ENCODE measurements around the gene MAP4.
A peak's percentile ranks its signal among the peaks of the same experiment; 100 is the strongest.
"Not testable (repeated sequence)": the region's sequence is repeated elsewhere in the genome, so short reads cannot be mapped to it uniquely, and the experiment has no call there.

The MAP4 gene, protein sequence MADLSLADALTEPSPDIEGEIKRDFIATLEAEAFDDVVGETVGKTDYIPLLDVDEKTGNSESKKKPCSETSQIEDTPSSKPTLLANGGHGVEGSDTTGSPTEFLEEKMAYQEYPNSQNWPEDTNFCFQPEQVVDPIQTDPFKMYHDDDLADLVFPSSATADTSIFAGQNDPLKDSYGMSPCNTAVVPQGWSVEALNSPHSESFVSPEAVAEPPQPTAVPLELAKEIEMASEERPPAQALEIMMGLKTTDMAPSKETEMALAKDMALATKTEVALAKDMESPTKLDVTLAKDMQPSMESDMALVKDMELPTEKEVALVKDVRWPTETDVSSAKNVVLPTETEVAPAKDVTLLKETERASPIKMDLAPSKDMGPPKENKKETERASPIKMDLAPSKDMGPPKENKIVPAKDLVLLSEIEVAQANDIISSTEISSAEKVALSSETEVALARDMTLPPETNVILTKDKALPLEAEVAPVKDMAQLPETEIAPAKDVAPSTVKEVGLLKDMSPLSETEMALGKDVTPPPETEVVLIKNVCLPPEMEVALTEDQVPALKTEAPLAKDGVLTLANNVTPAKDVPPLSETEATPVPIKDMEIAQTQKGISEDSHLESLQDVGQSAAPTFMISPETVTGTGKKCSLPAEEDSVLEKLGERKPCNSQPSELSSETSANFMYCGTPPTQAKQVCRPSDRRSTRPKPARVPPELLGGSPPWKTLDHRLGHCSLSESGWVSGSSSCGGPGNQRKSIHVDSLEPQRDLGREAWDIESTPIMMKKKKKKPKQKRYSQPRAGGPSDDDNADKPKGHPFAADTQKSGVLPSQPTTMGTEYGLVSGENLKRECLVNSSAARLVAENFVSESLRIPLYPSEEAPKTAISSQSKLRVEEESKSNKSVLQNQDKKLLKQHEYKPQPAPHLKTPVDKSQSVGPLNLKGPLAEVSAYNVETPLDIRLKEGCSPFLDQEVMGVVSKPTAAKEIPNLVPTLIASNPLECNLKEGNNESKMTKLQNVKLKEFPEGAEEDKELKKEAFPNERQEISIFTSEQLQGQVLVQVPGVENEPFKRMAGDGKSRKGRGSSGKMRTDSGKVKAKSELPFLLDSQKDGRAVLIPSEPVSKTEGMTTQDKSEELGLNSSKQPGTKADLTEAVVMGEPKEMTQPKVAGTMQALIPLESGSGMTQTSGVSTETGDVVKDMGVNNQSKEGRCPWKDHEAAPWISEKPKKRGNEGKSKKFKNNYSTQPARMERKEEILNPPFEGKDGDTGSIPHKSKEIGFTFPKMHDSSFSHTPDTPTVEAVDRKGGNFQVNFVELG (N-terminal part only)

DNA sequence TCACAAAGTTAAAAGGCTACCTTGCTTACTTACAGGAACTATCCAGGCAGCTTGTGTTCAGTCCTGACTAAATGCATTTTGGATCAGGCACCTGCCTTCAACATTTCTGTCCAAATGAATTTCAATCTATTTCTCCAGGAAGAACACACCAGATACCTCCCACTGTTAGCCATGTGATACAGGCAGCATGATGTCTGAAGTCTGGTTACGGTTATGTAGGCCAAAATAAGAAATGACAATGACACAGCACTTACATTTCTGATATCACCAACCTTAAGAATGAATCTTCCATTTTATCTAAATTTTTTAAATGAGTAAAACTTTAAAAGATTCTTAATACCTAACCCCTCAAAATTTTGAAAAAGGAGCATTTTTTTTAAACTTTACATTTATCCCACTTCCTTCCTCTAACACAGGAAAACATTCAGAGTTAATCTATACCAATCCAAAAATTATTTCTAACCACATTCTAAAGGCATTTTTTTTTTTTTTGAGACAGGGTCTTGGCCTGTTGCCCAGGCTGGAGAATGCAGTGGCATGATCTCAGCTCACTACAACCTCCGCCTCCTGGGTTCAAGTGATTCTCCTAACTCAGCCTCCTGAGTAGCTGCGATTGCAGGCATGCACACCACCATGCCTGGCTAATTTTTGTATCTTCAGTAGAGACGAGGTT is at the start of gene MAP4:
MAP4 (minus strand) TSS at position 116 of the 673 bp plus-strand sequence. CDS start 17,556 bp downstream, outside the sequence.
- peak; percentile 37 to 74 for DNase-seq

DNA sequence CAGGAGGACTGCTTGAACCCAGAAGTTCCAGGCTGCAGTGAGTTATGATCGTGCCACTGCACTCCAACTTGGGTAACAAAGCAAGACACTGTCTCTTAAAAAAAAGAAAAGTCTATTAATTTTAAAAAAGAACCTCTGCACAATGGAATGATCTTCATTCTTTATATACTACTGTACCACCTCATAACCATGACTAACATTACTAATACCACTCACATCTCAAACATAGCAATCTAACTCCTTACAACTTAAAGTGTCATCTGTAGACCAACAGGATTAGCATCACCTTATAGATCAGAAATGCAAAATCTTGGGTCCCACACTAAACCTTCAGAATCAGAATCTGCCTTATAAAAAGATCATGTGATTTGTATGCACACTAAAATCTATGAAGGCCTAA is 48.8 kb upstream of the MAP4 start:
- no peak for DNase-seq

DNA sequence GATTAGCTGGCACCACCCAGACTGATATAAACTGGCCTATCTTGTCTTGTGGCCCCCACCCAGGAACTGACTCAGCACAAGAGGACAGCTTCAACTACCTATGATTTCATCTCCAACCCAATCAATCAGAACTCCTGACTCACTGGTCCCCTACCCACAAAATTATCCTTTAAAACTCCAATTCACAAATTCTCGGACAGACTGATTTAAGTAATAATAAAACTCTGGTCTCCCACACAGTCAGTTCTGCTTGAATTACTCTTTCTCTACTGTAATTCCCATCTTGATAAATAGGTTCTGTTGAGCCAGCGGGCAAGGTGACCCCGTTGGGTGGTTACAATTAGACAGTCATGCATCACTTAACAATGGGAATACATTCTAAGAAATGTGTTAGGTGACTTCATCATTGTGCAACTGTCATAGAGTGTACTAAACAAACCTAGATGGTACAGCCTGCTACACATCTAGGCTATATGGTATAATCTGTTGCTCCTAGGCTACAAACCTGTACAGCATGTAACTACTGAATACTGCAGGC is 48.1 kb upstream of the MAP4 start:
- no peak for DNase-seq

DNA sequence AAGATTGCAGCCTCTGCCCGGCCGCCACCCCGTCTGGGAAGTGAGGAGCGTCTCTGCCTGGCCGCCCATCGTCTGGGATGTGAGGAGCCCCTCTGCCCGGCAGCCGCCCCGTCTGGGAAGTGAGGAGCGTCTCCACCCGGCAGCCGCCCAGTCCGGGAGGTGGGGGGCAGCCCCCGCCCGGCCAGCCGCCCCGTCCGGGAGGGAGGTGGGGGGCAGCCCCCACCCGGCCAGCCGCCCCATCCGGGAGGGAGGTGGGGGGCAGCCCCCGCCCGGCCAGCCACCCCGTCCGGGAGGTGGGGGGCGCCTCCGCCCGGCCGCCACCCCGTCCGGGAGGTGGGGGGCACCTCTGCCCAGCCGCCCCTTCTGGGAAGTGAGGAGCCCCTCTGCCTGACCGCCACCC is 45.4 kb upstream of the MAP4 start:
- DNase-seq = not testable (repeated sequence)

DNA sequence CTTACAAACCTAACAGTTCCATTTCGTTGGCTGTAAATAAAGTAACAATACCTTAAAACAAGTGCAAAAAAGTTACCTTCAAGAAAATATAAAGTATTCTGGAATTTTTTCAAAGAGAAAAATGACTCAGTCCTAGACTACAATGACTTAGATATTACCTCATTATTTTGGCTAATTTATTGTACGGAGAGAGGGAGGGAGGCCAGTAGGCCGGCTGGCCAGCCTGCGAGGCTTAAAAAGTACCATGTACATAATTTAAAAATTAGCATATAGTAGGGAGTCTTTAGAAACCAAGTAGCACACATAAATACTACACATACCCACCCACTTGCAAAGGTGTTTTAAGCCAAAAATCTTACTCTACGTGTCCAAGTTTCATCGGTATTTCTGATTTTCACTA is 41.9 kb upstream of the MAP4 start:
- DNase-seq = no peak

DNA sequence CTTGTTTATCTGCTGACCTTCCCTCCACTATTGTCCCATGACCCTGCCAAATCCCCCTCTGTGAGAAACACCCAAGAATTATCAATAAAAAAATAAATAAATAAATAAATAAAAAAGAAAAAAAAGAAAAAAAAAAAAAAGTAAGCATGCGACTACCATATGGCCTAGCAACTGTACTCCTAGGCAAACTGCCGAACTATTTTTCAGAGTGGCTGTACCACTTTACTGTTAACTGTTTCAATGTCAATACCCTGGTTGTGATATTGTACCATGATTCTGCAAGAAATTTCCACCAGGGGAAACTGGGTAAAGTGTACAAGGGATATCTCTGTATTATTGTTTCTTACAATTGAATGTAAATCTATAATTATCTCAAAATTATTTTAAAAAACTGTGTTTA is 41.3 kb upstream of the MAP4 start:
- DNase-seq = no peak

DNA sequence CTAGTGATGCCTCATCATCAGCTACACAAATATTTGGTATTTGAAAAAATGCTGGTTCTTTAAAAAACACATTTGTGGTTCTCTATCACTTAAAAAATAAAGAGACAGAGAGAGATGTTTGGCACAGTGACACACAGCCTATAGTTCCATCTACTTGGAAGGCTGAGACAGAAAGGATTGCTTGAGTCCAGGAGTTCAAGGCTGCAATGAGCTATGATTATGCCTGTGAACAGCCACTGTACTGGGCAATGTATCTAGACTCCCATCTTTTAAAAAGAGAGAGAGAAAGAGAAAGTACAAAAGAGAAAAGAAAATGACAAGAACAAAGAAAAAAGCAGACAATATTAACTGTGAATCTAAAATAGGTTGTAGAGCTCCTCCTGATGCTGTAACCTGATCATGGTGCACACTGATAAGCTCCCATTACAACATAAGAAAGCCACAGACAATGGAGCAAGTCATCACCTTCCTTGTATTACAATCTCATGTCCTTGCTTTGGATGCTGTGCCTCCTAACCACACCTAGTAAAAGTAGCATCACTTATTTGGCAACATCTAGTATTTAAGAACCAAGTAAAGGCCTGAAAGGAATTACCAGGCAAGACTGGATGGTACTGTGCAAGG is 31.7 kb upstream of the MAP4 start:
- no peak for DNase-seq

DNA sequence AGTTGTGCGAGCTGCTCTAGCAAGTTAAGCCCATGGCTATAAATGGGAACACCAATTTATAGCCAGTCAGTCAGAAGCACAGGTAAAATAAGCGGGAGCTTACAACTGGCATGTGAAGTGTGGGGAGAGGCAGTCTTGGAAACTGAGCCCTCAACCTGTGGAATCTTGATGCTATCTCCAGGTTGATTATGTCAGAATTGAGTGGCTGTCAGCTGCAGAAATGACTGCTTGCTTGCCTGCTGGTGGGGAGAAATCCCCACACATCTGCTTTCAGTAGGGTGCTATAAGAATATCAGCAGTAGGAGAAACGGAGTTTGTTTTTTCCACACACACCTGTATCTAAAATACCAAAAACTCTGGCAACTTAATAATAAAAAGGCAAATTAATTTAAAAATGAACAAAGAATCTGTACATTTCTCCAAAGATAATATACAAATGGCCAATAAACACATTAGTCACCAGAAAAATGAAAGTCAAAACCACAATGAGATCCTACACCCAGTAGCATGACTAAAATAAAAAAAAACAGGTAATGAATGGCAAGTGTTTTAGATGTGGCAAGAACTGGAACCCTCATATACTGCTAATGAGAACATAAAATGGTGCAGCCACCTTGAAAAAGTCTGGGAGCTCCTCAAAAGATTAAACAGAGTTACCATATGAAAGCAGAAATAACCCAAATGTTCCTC is 26.0 kb upstream of the MAP4 start:
- DNase-seq = no peak

DNA sequence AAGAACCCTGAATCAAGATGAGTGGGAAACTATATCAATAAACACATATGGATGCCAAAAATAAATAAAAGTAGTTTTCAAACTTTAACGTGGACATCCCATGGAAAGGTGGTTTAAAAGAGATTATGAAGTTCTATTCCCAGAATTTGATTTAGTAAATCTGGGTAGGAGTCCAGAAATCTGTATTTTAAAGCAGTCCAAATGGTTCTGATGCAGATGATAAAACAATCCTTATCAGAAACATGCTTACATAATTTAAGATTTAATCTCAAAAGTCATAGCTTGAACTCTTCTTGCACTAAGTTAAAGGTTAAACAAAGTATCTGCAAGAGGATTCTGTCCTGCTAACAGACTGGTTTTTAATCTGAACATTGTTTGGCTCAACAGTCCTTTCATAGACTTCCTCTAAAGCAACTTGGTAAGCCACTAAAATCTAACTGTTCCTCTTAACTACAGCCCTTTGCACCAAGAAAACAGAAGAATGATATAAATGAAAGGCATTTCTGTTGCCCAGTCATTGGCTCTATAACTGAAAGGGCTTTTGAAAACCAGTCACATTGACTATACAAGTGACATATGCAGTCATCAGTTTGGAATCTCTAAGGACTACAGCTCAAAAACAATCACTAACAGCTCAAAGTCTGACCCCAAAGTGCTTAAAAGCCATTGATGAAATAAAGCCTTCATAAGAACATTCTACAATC is 23.4 kb upstream of the MAP4 start:
- peak; percentile 19 to 25 for DNase-seq

DNA sequence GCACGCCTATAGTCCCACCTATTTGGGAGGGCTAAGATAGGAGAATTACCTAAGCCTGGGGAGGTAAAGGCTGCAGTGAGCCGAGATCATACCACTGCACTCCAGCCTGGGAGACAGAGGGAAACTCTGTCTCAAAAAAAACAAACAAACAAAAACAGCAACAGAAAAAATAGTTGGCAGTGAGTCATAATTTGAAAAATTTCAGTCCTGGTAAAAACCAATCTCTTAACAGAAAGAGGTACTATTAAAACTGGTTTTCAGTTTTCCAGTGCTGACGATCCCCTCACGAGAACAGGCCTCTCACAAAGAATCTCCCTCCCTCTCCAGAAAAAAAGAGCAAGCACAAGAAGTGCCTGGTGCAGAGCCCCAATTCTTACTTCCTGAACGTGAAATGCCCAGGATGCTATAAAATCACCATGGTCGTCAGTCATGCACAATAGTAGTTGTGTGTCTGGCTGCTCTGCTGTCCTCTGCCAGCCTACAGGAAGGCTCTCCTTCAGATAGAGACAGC is 22.8 kb upstream of the MAP4 start:
- DNase-seq = no peak

DNA sequence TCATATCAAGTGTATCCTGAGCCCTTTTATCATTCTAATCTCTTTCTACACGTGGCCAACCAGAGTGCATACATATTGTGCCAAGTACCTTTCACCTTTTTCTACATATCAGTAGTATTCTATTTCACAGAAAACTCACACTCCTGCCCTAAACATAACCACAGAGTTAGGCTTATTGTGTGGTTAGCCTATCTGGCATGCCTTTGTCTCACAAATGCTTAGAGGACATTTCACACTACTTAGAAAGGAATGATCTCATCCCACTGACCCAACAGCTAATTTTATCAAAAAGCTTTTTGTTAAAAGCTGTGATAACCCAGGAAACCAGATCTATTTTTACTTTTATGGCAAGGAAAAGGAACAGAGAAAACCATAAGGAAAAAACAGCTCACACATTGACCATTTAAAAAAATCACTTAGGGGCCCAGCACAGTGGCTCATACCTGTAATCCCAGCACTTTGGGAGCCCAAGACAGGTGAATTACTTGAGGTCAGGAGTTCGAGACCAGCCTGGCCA is 17.8 kb upstream of the MAP4 start:
- DNase-seq = no peak

DNA sequence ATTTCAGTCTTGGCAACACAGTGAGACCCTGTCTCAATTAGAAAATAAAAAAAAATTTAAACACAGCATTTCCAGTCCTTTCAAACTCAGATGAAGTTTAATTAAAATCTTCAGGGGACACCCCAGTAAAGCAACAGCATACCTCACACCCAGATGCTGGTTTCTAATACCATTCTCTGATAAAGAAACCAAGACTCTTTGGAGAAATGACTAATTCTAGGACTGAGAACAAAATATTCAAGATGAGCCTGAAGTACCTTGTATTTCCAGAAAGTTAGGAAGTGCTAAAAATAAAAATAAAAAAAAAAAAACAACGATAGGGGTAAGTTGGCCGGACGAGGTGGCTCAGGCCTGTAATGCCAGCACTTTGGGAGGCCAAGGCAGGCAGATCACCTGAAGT is 14.0 kb upstream of the MAP4 start:
- DNase-seq = no peak

DNA sequence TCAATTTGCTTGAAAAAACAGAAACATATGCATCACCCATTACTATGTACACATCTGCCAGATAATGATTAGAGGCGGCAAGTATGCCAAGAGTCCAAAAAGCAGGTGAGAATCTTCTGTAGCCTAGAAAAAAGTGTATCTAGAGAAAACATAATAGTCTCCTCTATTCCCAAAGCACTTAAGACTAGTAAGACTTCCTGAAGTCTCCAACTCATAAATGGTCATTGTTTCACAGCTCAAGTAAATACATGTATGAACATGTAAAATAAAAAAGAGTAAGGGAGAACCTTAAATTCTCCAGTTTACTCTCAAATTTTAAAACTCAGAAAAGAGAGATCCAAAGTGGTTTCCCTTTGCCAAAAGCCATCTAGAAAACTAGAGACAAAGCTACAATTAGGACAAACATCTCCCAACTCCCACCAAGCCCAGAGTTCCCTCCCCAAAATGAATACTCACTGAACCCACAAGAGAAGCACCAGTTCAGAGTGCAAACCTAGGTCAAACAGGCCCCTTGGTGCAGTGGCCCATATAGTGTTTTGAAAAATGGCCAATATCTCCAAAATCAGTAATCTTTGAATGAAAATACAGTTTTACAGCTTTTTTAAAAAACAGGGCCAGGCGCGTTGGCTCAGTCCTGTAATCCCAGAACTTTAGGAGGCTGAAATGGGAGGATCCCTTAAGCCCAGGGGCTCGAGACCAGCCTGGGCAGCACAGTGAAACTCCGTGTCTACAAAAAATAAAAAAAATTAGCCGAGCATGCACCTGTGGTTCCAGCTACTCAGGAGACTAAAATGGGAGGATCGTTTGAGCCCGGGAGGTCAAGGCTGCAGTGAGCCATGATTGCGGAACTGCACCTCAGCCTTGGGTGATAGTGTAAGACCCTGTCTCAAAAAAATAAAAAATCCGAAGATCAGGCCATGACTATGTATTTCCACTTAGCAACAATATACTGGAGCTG is 11.0 kb upstream of the MAP4 start:
- no peak for DNase-seq

DNA sequence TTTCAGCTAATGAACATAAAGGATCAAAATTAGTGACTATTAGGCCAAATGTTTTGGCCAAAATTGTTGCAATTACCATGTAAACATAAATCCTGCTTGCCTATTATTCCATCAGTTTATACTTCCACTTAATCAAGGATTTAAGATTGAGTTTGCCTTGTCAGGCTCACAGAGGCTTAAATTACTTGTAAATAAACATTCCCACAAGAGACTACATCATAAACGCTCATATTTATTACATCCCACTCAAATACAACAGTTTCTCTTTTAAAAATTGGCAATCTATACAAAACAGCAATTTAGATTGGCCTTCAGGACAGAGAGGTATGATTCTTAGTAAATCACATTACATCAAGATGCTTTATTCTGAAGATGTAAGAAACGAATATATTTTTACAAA is 9.9 kb upstream of the MAP4 start:
- DNase-seq = no peak

DNA sequence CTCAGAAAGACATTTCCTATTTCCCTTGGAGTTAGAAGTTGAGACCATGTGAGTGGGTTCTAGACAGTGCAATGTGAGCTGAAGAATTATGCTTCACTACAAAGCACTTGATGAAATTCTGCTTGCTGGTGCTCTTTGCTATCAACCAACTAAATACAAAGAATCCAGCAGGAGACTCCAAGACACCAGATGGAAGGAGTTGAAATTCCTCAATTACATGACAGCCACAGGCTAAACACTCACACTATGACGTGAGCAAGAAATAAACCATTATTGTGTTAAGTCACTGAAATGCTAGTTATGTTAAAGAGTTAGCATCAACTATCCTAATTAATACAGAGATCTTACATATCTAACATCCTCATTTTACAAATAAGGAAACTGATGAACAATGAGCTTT is 8.2 kb upstream of the MAP4 start:
- no peak for DNase-seq

DNA sequence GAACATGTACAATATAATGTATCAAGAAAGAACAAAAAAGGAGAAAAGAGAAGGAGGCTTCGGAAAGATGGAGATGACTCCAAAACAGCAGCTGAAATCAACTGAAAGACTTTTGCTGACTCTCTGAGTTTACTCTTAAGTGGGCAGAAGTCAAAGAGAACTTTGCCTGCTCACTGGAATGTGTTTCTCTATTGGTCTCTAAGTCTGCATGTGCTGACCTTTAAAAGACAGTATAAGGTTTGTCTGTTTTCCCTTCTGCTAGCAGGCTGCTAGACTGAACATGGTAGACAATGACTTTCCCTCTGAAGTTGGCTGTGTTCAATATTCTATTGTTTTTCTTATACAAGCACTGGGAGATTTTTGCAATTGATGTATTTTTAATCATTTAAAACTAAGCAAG is 7.2 kb upstream of the MAP4 start:
- DNase-seq = no peak

DNA sequence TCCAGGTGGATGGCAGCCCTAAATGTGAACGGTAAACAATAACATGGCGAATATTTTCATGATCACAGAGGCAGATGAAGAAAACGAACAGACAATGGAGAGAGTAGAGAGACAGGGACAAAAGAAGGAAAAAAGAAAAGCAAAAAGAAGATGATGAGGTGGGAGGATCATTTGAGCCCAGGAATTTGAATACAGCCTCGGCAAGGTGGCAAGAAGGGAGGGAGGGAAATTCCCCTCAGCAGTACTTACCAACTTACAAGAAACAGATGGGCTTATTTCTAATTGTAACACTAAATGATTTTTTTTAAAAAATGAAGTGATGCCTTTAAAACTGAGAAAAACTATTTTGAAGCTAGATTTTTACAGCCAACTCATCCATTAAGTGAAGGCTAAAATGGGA is 6.0 kb upstream of the MAP4 start:
- DNase-seq = no peak

DNA sequence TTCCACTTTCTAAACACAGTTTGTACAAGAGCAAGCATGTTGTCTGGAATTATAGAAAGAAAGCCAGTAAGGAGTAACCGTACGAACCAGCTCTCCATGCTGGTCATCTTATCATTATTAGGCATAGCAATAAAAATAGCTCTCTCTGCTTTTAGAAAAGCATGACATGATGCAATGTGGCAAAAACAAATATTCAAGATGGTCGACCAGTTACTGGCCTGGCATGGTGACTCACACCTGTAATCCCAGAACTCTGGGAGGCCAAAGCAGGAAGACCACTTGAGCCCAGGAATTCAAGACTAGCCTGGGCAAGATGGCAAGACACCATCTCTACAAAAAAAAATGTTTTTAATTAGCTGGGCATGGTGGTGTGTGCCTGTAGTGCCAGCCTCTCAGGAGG is 2.6 kb upstream of the MAP4 start:
- DNase-seq = no peak

All from inflammatory macrophage treated with lipopolysaccharide for 1 hour (primary cell).